GM19452 (cell line): ENCODE results near the gene VWC2.
"Not testable (repeated sequence)": the region's sequence is repeated elsewhere in the genome, so short reads cannot be mapped to it uniquely, and the experiment has no call there.

ENCODE experiments used
- ATAC-seq: cut with Tn5 transposase; IDR thresholded peaks from one replicate; pipeline ENCODE4 v1.9.1; 2021; ENCODE audit not compliant: unreplicated experiment

The VWC2 gene

DNA sequence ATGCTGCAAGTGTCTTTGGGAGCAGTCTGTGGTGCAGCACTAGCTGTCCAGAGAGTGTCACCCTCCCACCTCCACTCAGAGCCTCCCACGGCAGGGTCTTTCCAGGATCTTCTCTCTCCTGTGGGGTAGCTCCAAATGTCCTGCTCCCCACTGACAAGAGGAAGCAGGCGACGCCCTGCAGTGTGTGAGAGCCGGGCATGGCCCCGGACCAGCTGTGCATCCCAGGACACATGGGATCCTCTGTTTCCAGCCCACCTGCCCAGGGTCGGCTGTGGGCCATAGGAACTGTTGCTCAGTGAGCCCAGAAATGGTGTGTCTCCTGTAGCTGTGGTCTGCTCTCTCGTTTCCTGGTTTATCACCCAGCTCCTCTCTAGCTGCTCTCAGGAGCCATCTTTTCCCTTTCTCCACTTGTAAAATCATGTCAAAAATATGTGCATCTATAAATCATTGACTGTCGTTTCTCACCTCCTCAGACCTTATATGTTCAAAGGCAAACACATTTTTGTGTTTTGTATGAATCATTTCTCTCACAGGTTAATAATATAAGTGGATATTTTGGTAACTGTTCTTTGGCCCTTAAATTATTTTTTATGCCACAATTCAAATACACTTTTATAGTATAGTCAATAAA, 74.9 kb downstream of the VWC2 start:
- ATAC-seq, result no peak

DNA sequence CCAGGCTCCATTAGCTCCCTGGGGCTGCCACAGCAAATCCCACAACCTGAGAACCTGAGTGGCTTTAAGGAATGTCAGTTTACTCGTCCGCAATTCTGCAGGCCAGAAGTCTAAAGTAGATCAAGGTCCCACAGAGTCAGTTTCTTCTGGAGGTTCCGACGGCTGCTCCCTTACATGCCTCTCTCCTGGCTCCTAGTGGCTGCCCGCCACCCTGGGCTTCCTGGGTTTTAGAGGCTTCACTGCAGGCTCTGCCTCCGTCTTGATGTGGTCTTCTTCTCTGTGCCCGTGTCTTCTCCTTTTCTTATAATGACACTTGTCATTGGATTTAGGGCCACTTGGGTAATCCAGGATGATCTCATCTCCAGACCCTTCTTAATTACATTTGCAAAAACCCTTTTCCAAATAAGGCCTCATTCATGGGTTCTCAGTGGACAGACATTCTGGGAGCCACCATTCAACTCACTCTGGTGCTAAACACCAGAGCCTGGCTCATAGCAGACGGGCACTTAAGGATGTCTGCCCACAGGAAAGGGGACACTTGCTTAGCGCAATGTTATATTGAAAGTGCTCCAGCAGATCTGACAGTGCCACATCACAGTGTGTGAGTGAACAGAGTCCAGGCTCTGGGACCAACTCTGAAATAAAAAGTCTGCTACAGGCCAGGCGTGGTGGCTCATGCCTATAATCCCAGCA, 77.6 kb downstream of the VWC2 start:
- no peak for ATAC-seq

DNA sequence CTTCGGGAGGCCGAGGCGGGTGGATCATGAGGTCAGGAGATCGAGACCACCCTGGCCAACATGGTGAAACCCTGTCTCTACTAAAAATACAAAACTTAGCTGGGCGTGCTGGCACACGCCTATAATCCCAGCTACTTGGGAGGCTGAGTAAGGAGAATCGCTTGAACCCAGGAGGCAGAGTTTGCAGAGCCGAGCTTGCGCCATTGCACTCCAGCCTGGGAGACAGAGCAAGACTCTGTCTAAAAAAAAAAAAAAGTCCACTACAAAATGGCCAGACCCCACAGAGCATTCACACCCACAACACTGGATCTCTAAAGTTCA, 78.1 kb downstream of the VWC2 start:
- not testable (repeated sequence) for ATAC-seq

- peak; percentile 76 for ATAC-seq
Observed at GRCh38 chr7:49852619-49853462, 79.4 kb downstream of the VWC2 start.

- ATAC-seq, result no peak
Observed at GRCh38 chr7:49855281-49855980, 82.0 kb downstream of the VWC2 start.

DNA sequence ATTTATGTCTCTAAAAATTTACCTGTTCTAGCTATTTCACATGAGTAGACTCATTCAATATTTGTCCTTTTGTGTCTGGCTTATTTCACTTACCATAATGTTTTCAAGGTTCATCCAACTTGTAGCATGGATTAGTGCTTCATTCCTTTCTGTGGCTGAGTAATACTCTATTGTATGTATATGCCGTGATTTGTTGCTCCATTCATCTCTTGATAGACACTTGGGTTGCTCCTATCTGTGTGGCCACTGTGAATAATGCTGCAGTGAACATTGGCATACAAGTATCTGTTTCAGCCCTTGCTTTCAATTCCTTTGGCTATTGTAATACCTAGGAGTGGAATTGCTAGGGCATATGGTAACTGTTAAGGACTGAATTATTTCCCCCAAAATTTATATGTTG, 86.9 kb downstream of the VWC2 start:
- ATAC-seq, result no peak

DNA sequence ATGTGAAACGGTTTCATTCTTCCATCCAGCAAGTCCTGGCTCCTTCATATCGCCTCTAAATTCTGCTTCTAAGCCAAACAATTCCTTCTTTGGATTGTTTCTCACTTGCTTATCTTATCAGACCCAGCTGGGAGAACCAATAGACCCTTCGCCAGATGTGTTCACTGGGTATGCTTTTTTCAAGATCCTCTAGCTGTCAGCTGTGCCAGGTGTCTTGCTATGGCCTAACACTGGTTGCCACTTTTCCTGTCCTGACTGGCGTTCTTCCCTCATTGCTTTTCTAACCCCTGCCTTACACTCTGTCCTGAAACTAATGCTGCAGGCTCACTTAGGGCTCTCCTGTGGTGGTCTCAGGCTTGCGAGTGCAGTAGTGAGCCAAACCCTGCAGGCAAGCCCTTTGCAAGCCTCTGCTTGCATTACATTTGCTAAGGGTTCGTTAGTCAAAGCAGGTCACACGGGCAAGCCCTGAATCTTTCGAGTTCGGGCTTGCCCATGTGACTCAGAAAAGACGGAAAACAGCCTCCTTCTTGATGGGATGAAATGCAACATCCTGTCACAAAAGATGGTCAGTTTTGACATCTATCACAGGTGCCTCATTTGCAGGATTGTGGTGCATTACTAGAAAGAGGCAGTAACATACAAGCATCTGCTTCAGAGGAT, 92.8 kb downstream of the VWC2 start:
- no peak for ATAC-seq

GRCh38 chr7:49866910-49867309, 93.5 kb downstream of the VWC2 start:
- ATAC-seq, result no peak

DNA sequence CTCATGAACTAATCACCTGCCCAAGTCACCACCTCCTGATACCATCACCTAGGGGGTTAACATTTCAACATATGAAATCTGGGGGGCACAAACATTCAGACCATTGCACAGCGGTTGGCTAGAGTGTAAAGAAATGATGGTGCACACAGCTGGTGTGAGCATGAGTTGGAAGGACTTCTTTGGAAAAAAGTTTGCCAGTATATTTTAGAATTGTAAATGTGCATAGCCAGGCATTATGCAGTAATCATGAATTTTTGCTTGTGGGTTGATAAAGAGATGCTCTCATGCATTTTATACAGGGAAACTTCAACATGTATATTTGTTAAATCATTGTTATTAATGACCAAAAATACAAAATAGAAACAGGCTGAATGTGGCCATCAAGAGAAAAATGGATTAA, 100.0 kb downstream of the VWC2 start:
- no peak for ATAC-seq

DNA sequence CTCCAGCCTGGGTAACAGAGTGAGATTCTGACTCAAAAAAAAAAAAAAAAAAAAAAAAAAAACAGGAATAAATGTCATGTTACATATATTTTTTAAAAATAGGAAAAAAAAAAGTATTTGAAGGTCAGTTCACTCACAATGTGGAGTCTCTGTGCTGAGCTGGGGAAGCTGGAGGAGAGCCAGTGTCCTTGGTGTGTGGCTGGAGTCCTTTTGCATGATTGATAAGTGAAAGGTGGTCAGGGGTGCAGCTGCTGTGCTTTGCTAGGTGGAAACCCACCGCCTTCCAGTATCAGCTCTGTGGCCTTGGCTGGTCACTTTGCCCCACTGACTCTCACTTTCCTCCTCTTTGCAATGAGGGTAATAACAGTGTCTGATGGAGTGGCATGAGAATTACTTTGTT, 101.9 kb downstream of the VWC2 start:
- no peak for ATAC-seq

DNA sequence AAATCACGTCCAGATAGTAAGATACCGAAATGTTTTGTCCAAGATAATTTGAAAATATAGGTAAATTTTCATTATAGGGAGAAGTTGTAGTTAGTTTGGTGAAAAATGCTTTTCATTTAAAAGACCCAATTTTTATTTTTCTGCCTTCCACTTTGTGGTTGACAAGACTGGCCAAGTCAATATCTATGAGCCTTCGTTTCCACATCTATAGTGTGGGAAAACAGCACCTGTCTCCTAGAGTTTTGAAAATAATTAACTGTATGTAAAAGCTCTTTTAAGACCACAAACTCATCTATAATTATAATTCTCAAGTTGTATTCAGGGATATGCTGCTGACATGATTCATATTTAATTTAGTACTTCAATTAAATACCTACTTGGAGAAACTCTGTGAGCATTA, 102.8 kb downstream of the VWC2 start:
- ATAC-seq, result no peak

DNA sequence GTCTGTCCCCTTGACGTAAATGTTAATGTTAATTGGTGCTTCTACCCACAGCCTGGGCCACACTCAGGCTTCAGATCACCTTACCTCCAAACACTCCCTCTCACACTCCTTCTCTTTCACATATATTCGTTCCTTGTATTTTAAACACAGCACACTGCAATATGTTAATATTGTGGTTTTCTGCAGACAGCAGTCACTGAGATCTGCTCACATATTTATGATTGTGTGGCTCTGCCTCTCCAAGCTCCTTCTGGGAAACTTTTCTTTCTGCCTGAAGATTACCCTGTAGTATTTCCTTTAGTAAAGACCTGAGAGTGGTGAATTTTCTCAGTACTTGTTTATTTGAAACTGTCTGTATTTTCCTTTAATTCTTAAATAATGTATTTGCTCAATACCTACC, 104.7 kb downstream of the VWC2 start:
- no peak for ATAC-seq

DNA sequence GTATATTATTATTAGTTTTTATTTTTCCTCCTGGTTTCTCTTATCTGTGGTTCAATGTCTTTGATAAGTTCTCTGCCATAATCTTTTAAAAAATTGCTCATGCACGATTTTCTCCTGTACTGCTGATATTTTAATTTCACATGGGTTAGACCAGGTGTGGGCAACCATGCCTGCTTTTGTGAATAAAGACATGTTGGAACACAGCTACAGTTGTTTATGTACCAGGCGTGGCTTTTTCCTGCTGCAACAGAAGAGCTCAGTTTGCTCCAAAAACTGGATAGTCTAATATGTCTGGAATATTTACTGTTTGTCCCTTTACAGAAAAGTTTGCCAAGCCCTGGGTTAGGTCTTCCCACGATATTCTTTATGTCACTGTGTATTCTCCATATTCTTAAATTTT, 105.2 kb downstream of the VWC2 start:
- ATAC-seq, result no peak

- ATAC-seq, result no peak
Observed at GRCh38 chr7:49883933-49884332, 110.5 kb downstream of the VWC2 start.

DNA sequence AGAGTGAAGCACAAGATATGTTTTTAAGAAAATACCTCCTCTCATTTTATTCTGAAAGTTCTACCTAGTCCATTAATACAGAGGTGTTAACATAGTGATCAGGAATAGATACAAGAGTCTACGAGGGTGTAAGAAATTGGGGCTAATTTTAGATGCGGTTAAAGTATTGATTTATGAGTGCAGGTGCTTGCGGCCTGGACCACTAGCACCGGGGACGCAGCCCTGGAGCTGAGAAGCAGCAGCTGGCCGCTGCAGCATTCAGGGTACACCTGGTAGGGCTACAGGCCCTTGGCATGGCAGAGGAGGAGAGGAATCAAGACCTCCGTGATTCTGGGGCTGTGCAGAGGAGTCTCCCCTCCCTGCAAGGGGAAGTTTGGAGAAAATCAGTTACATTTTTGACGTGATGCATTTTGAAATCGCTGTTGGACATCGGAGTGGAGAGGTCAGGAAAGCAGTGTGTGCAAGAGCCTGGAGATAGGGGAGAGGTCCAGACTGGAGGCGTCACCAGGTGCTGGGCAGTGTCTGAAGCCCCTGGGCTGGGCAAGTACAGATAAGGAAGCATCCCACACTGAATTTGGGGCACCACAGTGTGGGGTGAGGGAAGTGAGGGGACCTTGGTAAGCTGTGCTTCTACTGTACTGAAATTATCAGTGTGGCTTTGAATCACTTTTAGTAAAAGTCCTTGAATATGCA, 112.3 kb downstream of the VWC2 start:
- ATAC-seq, result no peak

GRCh38 chr7:49892481-49892880, 119.0 kb downstream of the VWC2 start:
- ATAC-seq, result no peak

GRCh38 chr7:49893131-49893530, 119.7 kb downstream of the VWC2 start:
- ATAC-seq, result no peak

- no peak for ATAC-seq
Observed at GRCh38 chr7:49894543-49894942, 121.1 kb downstream of the VWC2 start.

GRCh38 chr7:49911909-49912308, 138.5 kb downstream of the VWC2 start:
- no peak for ATAC-seq

- ATAC-seq, result no peak
Observed at GRCh38 chr7:49926720-49927119, 153.3 kb downstream of the VWC2 start.

GRCh38 chr7:49927631-49928030, 154.2 kb downstream of the VWC2 start:
- no peak for ATAC-seq
